ENCODE data around the gene HSBP1. TPM values are rescaled to one million over a fixed set of nuclear protein-coding genes. Genes with fewer than 3 reads are reported as not detected.
A peak's percentile ranks its signal among the peaks of the same experiment; 100 is the strongest.

The HSBP1 gene
- total RNA-seq, 1 donor from 2014 or later = 218 TPM

DNA sequence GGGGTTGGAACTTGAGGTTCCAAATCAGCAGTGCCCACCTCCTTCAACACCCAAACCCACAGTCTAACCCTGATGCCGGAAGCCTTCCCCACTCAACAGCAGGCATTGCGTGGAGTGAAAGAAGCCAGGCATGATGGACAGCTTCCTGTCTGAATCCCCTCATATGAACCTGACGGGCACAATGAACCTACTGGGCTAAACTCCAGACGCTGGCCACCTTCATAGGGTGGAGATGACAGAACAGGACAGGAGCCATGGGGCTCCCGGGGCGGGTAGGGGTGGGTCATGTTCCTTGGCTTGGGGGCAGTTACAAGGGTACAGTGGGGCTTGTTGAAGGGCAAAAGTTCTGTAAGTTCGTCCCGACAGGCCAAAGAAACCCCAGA, 460 bp upstream of the HSBP1 start:
- no peak overlapping the region for H3K27ac Mint-ChIP-seq (ENCODE audit: unreplicated experiment)

DNA sequence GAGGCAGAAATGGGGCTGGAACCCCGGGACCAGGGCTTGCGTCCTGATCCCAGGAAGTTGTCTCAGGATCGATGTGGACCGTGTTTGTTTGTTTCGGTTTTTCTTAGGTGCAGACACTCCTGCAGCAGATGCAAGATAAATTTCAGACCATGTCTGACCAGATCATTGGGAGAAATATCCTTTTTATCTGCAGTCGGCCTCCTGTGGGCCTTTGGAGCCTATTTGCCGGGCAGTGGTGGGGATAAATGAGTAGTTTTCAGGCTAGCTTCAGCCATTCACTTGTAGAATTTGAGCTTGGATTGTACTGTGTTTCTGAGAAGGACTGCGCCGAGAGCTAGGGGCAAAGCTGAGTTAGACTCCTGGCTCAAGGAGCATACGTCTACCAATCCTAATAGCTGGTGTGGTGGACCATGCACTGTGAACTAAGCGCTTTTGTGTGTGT, 816 bp downstream of the HSBP1 start:
- DNase-seq = no peak
- H3K36me3 Mint-ChIP-seq (ENCODE audit: unreplicated experiment) = peaks cover 4% of the 10 kb centered on the region
- peaks cover 7% of the 10 kb centered on the region for H3K9me3 Mint-ChIP-seq (ENCODE audit: unreplicated experiment)

More for the DNA sequence above, 460 bp upstream of the HSBP1 start:
- Mint-ChIP-seq H3K4me1 (ENCODE audit: low read depth, unreplicated experiment) (peaks cover 6% of the 10 kb centered on the region), H3K9me3 (ENCODE audit: unreplicated experiment) (peaks cover 7% of the 10 kb centered on the region), H3K4me3 (ENCODE audit: unreplicated experiment) (peak overlapping the region; percentile 64), H3K36me3 (ENCODE audit: unreplicated experiment) (peaks cover 4% of the 10 kb centered on the region), H3K27me3 (ENCODE audit: unreplicated experiment) (peaks cover 5% of the 10 kb centered on the region)
- no peak for DNase-seq
- TF ChIP-seq, protein P1, sequence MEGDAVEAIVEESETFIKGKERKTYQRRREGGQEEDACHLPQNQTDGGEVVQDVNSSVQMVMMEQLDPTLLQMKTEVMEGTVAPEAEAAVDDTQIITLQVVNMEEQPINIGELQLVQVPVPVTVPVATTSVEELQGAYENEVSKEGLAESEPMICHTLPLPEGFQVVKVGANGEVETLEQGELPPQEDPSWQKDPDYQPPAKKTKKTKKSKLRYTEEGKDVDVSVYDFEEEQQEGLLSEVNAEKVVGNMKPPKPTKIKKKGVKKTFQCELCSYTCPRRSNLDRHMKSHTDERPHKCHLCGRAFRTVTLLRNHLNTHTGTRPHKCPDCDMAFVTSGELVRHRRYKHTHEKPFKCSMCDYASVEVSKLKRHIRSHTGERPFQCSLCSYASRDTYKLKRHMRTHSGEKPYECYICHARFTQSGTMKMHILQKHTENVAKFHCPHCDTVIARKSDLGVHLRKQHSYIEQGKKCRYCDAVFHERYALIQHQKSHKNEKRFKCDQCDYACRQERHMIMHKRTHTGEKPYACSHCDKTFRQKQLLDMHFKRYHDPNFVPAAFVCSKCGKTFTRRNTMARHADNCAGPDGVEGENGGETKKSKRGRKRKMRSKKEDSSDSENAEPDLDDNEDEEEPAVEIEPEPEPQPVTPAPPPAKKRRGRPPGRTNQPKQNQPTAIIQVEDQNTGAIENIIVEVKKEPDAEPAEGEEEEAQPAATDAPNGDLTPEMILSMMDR (IDR thresholded peaks at IDR 0.05; ENCODE audit: partially characterized antibody, unreplicated experiment) = no peak

DNA sequence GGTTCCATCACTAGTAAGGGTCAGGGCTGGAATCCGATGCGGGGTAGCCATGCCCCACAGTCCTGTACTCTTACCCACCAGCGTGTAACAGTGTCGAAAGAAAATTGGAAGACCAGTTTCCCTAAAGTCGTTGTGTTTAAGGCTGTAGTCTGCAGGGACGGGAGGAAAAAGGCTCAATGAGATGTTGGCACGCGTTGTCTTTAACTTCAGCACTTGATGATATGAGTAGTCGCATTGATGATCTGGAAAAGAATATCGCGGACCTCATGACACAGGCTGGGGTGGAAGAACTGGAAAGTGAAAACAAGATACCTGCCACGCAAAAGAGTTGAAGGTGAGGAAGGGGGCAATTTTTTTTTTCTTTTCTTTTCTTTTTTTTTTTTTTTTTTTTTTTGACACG, 1.3 kb downstream of the HSBP1 start:
- no peak for DNase-seq
- TF ChIP-seq, protein P1 (IDR thresholded peaks at IDR 0.05; ENCODE audit: partially characterized antibody, unreplicated experiment) = no peak

More for the DNA sequence above, 816 bp downstream of the HSBP1 start:
- peak overlapping the region; percentile 98 for H3K4me3 Mint-ChIP-seq (ENCODE audit: unreplicated experiment)
- TF ChIP-seq, protein P1 (IDR thresholded peaks at IDR 0.05; ENCODE audit: partially characterized antibody, unreplicated experiment) = no peak
- H3K4me1 Mint-ChIP-seq (ENCODE audit: low read depth, unreplicated experiment) = peaks cover 6% of the 10 kb centered on the region
- H3K27ac Mint-ChIP-seq (ENCODE audit: unreplicated experiment) = peak overlapping the region; percentile 90
- peaks cover 5% of the 10 kb centered on the region for H3K27me3 Mint-ChIP-seq (ENCODE audit: unreplicated experiment)

DNA sequence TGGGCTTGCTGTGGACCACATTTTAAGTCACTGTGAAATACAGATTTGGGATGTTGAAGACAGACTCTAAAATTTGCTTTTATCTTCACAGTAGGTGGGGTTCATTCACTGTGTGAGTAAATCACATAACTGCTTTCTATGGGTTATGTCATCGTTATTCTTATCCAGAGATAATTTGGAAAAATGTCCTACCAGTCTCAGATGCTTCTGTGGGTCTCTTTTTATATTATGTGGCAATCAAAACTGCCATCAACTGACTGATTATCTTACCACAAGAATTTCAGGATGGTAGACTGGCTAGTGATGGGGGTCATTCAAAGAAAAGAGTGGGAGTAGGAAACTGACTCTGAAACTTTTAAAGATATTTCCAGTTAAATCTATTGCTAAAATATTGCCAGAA, 3.1 kb downstream of the HSBP1 start:
- Mint-ChIP-seq H3K36me3 (ENCODE audit: unreplicated experiment) (peaks cover 4% of the 10 kb centered on the region), H3K27ac (ENCODE audit: unreplicated experiment) (no peak overlapping the region), H3K4me1 (ENCODE audit: low read depth, unreplicated experiment) (peaks cover 6% of the 10 kb centered on the region), H3K9me3 (ENCODE audit: unreplicated experiment) (peaks cover 4% of the 10 kb centered on the region), H3K27me3 (ENCODE audit: unreplicated experiment) (peaks cover 2% of the 10 kb centered on the region), H3K4me3 (ENCODE audit: unreplicated experiment) (no peak overlapping the region)
- no peak for DNase-seq
- TF ChIP-seq, protein P1 (IDR thresholded peaks at IDR 0.05; ENCODE audit: partially characterized antibody, unreplicated experiment) = no peak

More for the DNA sequence above, 1.3 kb downstream of the HSBP1 start:
- H3K4me3 Mint-ChIP-seq (ENCODE audit: unreplicated experiment) = peak overlapping the region; percentile 98
- peak overlapping the region; percentile 90 for H3K27ac Mint-ChIP-seq (ENCODE audit: unreplicated experiment)
- H3K27me3 Mint-ChIP-seq (ENCODE audit: unreplicated experiment) = peaks cover 3% of the 10 kb centered on the region
- peaks cover 4% of the 10 kb centered on the region for H3K9me3 Mint-ChIP-seq (ENCODE audit: unreplicated experiment)
- peaks cover 4% of the 10 kb centered on the region for H3K36me3 Mint-ChIP-seq (ENCODE audit: unreplicated experiment)
- peaks cover 6% of the 10 kb centered on the region for H3K4me1 Mint-ChIP-seq (ENCODE audit: low read depth, unreplicated experiment)

DNA sequence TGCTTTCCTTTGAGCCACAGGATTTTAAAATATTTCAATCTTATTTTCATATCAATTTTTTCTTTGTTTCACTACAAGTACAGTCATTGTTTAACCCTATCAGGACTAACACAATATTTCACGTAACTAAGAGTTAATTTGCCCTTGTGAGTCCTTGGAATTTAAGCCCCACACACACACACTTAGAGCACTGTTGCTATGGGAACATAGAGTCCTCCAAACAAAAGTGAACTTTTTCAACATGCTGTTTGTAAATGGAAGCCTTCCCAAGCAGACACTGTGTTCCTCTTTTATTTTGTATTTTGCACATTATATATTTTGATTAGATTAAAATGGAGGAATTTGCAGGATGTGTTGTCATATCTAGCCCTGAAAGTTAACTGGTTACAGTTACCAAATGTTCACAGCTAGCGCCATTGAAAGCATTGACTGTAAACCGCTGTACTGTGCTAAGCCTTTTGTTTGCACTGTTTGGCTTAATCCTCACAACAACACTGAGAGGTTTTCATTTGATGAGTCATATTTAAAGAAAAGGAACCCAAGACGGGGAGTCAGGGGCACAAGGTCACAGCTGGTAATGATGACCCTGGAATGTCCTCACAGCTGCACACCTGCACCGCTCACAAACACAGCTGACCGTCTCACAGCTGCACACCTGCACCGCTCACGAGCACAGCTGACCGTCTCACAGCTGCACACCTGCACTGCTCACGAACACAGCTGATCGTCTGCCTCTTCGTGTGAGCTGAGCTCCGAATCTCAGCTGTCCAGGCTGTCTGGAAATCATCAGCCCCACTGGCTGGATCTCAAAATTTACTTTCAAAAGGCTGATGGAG, 6.3 kb downstream of the HSBP1 start:
- peaks cover 2% of the 10 kb centered on the region for H3K4me1 Mint-ChIP-seq (ENCODE audit: low read depth, unreplicated experiment)
- no peaks in the 10 kb centered on the region for H3K9me3 Mint-ChIP-seq (ENCODE audit: unreplicated experiment)
- H3K36me3 Mint-ChIP-seq (ENCODE audit: unreplicated experiment) = no peaks in the 10 kb centered on the region
- TF ChIP-seq, protein P1 (IDR thresholded peaks at IDR 0.05; ENCODE audit: partially characterized antibody, unreplicated experiment) = no peak
- H3K27me3 Mint-ChIP-seq (ENCODE audit: unreplicated experiment) = no peaks in the 10 kb centered on the region
- H3K4me3 Mint-ChIP-seq (ENCODE audit: unreplicated experiment) = no peak overlapping the region
- DNase-seq = no peak
- H3K27ac Mint-ChIP-seq (ENCODE audit: unreplicated experiment) = peak overlapping the region; percentile 62

Data from glutamatergic neuron (in vitro differentiated cells).